GM10847 (cell line): Measurements from ENCODE around the gene GRIK4.

Source experiments
- POLR2A ChIP-seq: IDR thresholded peaks from 2 replicates; pipeline ENCODE4 v1.6.1; 2011; ENCODE audit not compliant: insufficient read length; ENCODE audit errors: extremely low read depth

GRIK4 gene

DNA sequence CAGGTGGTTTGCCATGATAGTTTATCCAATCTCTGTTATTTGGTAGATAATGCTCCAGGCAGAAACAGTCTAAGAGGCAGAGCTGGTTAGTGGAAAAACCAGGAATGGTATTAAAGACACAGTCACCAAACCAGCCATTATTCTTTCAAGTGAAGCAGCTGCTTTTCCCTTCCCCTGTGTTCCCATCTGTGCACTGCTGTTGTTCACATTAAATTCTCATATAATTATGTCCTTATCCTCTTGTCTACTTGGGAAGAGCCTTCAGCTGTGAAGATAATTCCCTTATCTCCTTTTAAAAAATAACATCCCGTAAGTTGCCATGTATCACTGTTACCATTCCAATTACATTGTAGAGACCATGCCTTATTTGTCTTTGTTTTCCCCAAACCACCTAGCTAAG, 507.2 kb downstream of the GRIK4 start:
- TF ChIP-seq POLR2A, result no peak

DNA sequence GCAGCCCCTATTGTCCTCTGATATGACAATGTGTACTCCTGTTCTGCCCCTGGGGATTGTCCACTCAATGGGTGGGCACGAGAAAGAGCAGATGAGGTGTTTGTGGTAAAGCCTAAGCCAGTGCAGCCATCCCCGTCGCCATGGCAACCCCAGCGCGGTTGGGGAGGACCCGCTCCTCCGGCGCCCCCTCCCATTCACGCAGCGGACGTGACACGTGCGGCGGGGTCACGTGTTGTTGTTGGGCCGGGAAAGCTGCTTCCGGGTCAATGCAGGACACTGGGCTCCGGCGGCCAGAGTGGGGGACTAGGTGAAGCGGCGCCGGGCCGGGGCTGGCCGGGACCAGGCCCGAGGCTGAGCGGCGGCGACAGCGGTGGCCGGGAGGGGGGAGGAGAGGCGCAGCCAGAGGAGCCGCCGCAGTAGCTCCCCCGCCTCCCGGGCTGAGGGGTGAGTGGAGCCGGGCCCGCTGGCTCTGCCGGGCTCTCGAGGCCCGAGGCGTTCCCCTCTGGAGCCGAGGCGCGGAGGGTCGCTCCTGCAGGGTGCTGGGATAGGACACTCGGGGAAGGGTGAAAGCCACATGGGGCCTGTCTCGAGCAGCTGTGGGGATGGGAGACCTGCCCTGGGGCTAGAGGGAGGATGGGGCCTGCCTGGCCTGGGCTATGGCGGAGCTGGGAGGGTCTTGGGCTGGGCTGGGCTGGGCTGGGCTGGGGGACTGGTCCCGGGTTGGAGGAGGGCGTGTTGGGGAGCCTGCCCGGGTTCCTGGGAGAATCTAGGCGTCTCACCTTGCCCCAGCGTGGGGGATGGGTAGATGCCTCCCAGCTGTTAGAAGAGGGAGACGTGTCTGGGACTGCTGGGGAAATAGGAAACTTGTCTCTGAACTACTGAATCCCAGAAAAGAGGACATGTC, 512.6 kb downstream of the GRIK4 start, which contains the start of gene TBCEL:
Gene TBCEL, plus strand, starts transcription at position 255 of the 904 bp plus-strand sequence. CDS start 21,589 bp downstream, outside the sequence.
- peak; percentile 52 for TF ChIP-seq POLR2A

- no peak for TF ChIP-seq POLR2A
Observed at GRCh38 chr11:121024989-121025388, 513.4 kb downstream of the GRIK4 start.

DNA sequence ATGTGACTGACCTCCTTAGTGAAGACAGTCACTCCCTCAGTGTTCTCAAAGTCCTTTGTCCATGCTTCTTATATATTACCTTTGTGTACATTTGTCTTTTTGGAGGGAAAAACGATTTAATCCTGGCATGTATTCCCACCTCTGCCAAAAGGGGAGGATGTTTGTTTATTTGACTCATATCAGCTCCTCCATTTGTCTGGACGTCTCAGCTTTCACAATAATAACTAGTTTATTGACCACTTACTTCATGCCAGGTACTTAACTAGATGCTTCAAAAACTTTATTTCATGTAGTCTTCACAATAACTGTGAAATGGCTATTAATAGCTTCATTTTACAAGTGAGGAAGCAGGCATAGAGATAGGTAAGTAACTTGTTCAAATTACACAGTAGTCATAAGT, 517.6 kb downstream of the GRIK4 start:
- TF ChIP-seq POLR2A, result no peak

GRCh38 chr11:121029813-121030445, 518.4 kb downstream of the GRIK4 start:
- TF ChIP-seq POLR2A, result no peak

- TF ChIP-seq POLR2A, result no peak
Observed at GRCh38 chr11:121031167-121031566, 519.6 kb downstream of the GRIK4 start.

DNA sequence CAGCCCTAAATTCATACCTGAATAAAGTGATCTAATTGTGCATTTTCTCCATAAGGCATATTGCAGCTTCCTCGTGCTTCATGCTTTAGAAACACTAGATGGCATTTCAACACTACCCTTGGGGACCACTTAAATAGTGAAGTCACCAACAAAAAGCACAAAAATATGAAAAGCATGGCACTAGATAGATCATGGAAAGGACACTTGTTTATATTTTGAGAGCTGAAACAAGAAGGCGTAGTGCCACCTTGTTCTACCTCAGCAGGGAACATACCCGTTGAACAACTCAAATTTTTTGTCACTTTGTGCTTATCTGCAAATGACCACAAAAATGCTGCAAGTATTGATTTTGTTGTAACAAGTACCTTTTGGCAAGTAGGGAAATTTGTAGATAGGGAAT, 521.0 kb downstream of the GRIK4 start:
- no peak for TF ChIP-seq POLR2A

GRCh38 chr11:121033635-121034034, 522.1 kb downstream of the GRIK4 start:
- no peak for TF ChIP-seq POLR2A

- TF ChIP-seq POLR2A, result no peak
Observed at GRCh38 chr11:121035169-121035755, 523.7 kb downstream of the GRIK4 start.

DNA sequence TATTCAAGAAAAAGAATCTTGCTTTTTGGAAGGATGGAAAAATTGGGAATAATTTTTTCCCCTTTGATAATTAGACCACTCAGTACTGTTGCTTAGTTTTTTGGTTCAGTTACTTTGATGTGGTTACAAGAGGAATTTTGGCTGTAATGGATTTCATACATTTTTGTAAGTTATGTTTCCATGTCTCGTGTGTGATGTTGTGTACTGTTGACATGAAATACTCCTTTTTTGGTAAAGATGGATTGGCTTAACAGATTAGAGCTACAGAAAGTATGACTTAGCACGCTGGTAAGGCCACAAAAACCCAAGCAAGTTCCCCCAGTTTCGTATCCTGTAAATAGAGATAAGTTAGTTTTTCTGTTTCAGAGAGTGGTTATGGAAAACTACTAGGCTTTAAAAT, 524.2 kb downstream of the GRIK4 start:
- TF ChIP-seq POLR2A, result no peak

DNA sequence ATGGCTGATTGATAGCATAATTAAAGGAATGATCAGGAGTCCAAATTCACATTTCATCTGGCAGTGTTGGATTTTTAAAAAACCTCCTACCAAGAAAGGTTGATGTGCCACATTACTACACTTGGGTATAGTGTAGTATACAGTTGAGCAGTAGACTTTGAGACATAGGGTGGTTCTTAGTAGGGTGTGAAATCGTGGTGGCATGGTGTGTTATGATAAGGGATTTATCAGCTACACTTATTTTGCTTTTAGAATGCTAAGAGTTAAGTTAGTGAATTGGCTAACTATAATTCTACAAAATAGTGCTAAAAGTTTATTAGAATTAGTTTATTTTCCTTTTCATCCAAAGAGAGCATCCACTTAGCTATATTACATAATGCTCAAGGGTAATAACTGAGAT, 525.5 kb downstream of the GRIK4 start:
- no peak for TF ChIP-seq POLR2A
